Tibial artery (tissue), 4 donors: ENCODE data around the gene TACC3.

ENCODE experiments used
- DNase-seq, 2 donors: peaks; one replicate each; pipeline ENCODE4 v3.0.0-alpha.2; 2019
- H3K27ac ChIP-seq, 2 donors: fragments of 200-600 bp; sonication (generic) in 1 of 2; 1 replicate in 1 of 2; 2 replicates in 1 of 2; pipeline ENCODE4 v1.5.1; 2018 to 2019; ENCODE audit warnings: mild to moderate bottlenecking in 1 of 2
- H3K27me3 ChIP-seq, 2 donors: fragments of 200-600 bp; sonication (generic) in 1 of 2; one replicate each; pipeline versions ENCODE4 v1.5.1 to v1.6.0; 2016 to 2019
- H3K36me3 ChIP-seq, 3 donors: fragments of 200-600 bp; sonication (generic) in 2 of 3; one replicate each; pipeline ENCODE4 v1.5.1; 2016 to 2019; ENCODE audit warnings: mild to moderate bottlenecking in 2 of 3
- H3K4me1 ChIP-seq, 4 donors: fragments of 200-600 bp; sonication (generic) in 2 of 4; 1 replicate in 3 of 4; 2 replicates in 1 of 4; pipeline ENCODE4 v1.5.1; 2016 to 2019
- H3K4me3 ChIP-seq, 2 donors: fragments of 200-600 bp; sonication (generic) in 1 of 2; 1 replicate in 1 of 2; 2 replicates in 1 of 2; pipeline ENCODE4 v1.5.1; 2018 to 2019; ENCODE audit warnings: mild to moderate bottlenecking in 2 of 2
- H3K9me3 ChIP-seq, 3 donors: fragments of 200-600 bp; sonication (generic) in 1 of 3; one replicate each; pipeline ENCODE4 v1.5.1; 2016 to 2019
- intact Hi-C: fragments of 100-400 bp; cut with DNase I; formaldehyde crosslinking; loops from one replicate; pipeline ENCODE4 v1.15.0; 2023; ENCODE audit warnings: low total_unique reads
- TF ChIP-seq, protein P1 (sequence below), 2 experiments: fragments of 200-600 bp in 1 of 2; fragments of 450-650 bp in 1 of 2; IDR thresholded peaks; one replicate each; pipeline ENCODE4 v1.5.1; 2017 to 2019; ENCODE audit warnings: antibody characterized with exemption in 2 of 2, mild to moderate bottlenecking in 1 of 2, moderate library complexity in 1 of 2

TACC3 gene

DNA sequence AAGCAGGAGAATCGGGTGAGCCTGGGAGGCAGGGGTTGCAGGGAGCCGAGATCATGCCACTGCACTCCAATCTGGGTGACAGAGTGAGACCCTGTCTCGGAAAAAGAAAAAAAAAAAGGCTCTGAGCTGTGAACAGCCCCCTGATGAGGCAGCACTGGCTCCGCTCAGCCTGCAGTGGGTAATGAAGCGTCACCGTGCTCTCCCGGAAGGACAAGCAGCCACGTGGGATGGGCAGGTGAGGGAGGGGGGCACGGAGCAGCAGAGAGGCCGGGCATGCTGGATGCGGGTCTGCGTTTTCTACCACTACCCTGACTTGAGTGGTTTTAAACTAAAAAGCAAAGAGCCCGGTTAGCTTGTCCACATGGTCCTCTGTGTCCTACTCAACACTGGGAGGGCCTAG is 15.5 kb downstream of the TACC3 start:
- TF ChIP-seq, protein P1, sequence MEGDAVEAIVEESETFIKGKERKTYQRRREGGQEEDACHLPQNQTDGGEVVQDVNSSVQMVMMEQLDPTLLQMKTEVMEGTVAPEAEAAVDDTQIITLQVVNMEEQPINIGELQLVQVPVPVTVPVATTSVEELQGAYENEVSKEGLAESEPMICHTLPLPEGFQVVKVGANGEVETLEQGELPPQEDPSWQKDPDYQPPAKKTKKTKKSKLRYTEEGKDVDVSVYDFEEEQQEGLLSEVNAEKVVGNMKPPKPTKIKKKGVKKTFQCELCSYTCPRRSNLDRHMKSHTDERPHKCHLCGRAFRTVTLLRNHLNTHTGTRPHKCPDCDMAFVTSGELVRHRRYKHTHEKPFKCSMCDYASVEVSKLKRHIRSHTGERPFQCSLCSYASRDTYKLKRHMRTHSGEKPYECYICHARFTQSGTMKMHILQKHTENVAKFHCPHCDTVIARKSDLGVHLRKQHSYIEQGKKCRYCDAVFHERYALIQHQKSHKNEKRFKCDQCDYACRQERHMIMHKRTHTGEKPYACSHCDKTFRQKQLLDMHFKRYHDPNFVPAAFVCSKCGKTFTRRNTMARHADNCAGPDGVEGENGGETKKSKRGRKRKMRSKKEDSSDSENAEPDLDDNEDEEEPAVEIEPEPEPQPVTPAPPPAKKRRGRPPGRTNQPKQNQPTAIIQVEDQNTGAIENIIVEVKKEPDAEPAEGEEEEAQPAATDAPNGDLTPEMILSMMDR (IDR thresholded peaks at IDR 0.05), result no peak
- intact Hi-C loops, result no loop called here
- Histone ChIP-seq H3K27me3 (no peaks in the 10 kb centered on the region), H3K27ac (no peak overlapping the region), H3K4me3 (no peak overlapping the region), H3K9me3 (peaks cover 4 to 19% (median 8%) of the 10 kb centered on the region in 3 donors), H3K4me1 (no peaks in the 10 kb centered on the region), H3K36me3 (peaks cover 15 to 39% (median 36%) of the 10 kb centered on the region in 3 donors)
- no peak for DNase-seq

DNA sequence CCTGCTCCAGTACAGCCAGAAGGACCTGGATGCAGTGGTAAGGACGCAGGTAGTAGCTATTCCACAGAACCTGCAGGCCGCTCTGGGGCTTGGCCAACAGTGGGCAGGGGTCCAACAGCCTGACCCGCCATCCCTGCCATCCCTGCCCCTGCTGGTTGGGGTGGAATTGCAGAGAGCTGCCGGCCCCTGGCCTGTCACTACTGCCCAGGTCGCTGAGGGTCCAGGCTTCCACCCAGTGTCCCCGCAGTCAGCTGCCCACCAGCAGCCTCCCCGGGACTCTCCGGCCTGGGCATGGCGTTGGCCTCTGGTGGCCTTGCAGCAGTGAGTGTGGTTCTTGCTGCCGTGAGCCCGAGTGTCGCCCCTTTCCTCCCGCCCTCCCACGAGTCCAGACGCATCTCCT is 16.3 kb downstream of the TACC3 start:
- no peaks in the 10 kb centered on the region for H3K4me1 ChIP-seq
- peaks cover 15 to 44% (median 35%) of the 10 kb centered on the region in 3 donors for H3K36me3 ChIP-seq
- no peak for DNase-seq
- TF ChIP-seq, protein P1 (IDR thresholded peaks at IDR 0.05), result no peak
- H3K27ac ChIP-seq, result no peak overlapping the region
- intact Hi-C loops, result no loop called here
- H3K4me3 ChIP-seq, result no peak overlapping the region
- H3K27me3 ChIP-seq, result no peaks in the 10 kb centered on the region
- H3K9me3 ChIP-seq, result peaks cover 4 to 19% (median 8%) of the 10 kb centered on the region in 3 donors

DNA sequence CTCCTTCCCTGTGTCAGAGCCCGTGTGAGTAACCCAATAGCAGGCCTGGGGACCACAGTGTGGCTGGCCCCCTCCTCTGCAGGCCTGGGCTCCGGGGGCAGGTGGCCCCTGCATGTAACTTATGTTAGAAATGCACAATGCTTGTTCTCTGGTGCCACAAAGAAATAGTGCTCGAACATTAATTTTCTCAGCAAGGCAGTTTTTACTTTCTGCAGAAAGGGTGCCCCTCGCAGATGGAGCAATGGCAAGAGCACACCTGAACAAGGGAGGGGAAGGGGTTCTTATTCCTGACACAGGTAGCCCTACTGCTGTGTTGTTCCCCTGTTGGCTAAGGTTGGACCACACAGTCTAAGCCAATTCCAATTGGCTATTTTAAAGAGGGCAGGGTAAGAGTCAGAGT is 17.1 kb downstream of the TACC3 start:
- no peak overlapping the region for H3K4me3 ChIP-seq
- H3K4me1 ChIP-seq, result no peaks in the 10 kb centered on the region
- H3K27ac ChIP-seq, result no peak overlapping the region
- H3K36me3 ChIP-seq, result peaks cover 15 to 45% (median 32%) of the 10 kb centered on the region in 3 donors
- peaks cover 4 to 19% (median 8%) of the 10 kb centered on the region in 3 donors for H3K9me3 ChIP-seq
- H3K27me3 ChIP-seq, result no peaks in the 10 kb centered on the region
- TF ChIP-seq, protein P1 (IDR thresholded peaks at IDR 0.05), result no peak
- no peak for DNase-seq
- intact Hi-C loops, result no loop called here

DNA sequence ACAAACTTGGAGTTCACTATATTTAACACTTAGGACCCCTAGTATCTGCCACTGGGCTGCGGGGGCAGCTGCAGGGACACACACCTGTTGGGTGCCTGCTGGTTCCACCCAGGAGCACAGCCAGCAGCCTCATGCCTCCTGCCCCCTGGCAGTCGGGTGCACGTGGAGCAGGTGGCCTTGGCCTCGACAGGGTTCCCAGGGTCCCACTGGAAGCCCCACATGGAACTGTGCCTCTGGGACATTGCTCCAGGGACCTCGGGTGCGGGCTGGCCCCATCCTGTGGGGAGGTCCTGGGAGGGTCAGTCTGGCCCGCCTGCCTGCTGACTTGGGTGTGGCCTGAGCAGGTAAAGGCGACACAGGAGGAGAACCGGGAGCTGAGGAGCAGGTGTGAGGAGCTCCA is 18.0 kb downstream of the TACC3 start:
- H3K36me3 ChIP-seq, result peaks cover 15 to 54% (median 34%) of the 10 kb centered on the region in 3 donors
- no peaks in the 10 kb centered on the region for H3K27me3 ChIP-seq
- H3K9me3 ChIP-seq, result peaks cover 4 to 19% (median 8%) of the 10 kb centered on the region in 3 donors
- intact Hi-C loops, result no loop called here
- TF ChIP-seq, protein P1 (IDR thresholded peaks at IDR 0.05), result no peak
- H3K27ac ChIP-seq, result no peak overlapping the region
- H3K4me1 ChIP-seq, result no peaks in the 10 kb centered on the region
- DNase-seq, result no peak
- no peak overlapping the region for H3K4me3 ChIP-seq

DNA sequence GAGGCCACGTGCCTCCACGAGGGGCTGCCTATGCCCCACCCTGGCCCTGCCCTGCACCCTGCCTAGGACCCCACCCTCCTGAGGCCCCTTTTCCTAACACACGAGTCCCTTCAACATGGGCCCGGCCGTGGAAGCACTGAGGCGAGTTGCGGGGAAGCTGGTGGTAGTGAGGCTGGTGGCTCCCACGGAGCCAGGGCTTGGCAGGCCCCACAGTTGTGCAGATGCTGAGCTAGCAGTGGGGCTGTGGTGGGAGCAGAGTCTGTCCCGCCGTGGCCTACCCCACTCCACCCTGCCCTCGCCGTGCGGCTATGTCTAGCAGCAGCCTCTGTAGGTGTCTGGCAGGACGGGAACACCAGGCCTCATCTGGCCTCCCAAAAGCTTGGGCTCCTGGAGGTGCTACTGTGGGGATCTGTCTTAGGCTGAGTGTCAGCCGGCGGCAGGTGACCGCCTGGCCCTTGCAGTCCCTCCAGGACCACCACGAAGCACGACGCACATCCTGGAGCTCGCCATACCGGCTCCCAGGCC is 18.8 kb downstream of the TACC3 start:
- no peak for DNase-seq
- Histone ChIP-seq H3K27me3 (no peaks in the 10 kb centered on the region), H3K36me3 (peaks cover 15 to 51% (median 35%) of the 10 kb centered on the region in 3 donors), H3K4me3 (no peak overlapping the region), H3K4me1 (no peaks in the 10 kb centered on the region), H3K27ac (no peak overlapping the region), H3K9me3 (peaks cover 4 to 19% (median 8%) of the 10 kb centered on the region in 3 donors)
- TF ChIP-seq, protein P1 (IDR thresholded peaks at IDR 0.05), result no peak
- intact Hi-C loops, result no loop called here
